Epidermal melanocyte (primary cell): ENCODE measurements around the gene LCE3B.
"Not testable (repeated sequence)": the region's sequence is repeated elsewhere in the genome, so short reads cannot be mapped to it uniquely, and the experiment has no call there.

Experiments
- DNase-seq: peaks from one replicate; pipeline ENCODE4 v3.0.0; 2011; ENCODE audit warnings: low spot score; ENCODE audit not compliant: insufficient read length

Gene LCE3B

GRCh38 chr1:152613511-152613910 lies at the start of gene LCE3B:
Gene LCE3B (plus strand): TSS chr1:152613811. CDS start chr1:152613811, 0 bp downstream.
- no peak for DNase-seq

- DNase-seq = no peak
Observed at GRCh38 chr1:152565115-152565514, 48.5 kb upstream of the LCE3B start.

DNA sequence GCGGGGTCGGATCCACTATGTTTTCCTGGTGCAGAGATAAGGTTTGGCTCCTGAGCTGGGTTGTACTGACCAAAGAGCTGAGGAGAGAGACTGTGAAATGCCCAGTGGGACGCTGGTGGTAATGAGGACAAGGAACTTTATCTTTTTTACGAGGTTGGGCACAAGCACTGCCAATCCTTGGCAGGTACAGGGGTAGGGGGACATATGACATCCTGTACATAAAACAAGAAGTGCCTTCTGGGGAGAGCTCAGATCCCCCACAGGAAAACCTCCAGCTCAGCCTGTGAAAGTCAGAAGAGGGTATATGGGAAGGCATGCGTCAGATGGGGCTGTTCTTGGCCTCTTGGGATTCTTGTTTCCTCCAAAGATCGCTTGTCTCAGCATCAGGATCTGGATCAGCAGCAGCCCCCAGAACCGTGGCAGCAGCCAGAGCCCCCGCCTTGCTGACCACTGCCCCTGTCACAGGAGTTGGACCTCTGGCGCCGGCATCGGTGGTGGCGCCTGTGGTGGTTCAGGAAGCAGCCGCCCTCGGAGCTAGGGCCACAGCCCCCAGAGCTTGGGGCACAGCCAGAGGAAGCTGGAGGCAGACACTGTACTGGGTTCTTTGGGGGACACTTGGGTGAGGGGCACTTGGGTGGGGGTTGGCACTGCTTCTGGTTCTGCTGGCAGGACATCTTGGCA lies 47.9 kb upstream of the LCE3B start:
- DNase-seq = no peak

DNA sequence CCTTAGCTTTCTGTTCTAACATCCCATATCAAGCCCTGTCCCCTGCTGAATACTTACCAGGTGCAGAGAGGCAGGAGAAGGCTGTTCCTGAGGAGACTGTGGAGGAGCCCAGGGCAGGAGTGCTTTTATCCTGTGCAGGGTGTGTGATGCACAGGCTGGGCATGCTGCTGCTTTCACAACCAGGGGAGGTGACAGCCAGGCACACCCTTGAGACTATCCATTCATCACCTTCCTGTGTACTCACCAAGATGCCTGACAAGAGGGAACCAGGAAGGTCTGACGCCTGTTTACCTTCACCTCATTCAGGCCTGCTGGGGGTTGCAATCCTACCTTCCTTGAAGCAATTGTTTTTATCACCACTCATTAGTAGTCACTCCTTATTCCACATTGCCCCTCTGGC lies 46.9 kb upstream of the LCE3B start, which contains the start of gene LCE3E:
TSS of gene LCE3E (minus strand) at position 100 of the 400 bp plus-strand sequence. CDS start 572 bp downstream, outside the sequence.
- DNase-seq = no peak

- DNase-seq = no peak
Observed at GRCh38 chr1:152577168-152577567, 36.4 kb upstream of the LCE3B start.

GRCh38 chr1:152579526-152579925 lies 34.1 kb upstream of the LCE3B start:
- not testable (repeated sequence) for DNase-seq

DNA sequence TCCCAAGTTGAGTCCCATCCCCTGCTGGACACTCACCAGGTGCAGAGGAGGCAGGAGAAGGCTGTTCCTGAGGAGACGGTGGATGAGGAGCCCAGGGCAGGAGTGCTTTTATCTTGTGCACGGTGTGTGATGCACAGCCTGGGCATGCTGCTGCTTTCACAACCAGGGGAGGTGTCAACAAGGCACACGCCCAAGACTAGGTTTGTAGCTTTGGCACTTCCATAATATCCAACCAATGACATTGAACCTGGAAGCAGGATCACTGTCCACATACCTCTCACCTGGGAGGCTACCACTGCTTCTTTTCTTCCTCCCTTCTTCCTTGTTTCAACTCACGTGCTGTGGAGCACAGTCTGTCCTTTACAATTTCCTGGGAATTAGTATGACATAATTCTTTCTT lies 33.2 kb upstream of the LCE3B start, which contains the start of gene LCE3D:
TSS of gene LCE3D (minus strand) at position 84 of the 400 bp plus-strand sequence. CDS start 580 bp downstream, outside the sequence.
- DNase-seq = no peak

DNA sequence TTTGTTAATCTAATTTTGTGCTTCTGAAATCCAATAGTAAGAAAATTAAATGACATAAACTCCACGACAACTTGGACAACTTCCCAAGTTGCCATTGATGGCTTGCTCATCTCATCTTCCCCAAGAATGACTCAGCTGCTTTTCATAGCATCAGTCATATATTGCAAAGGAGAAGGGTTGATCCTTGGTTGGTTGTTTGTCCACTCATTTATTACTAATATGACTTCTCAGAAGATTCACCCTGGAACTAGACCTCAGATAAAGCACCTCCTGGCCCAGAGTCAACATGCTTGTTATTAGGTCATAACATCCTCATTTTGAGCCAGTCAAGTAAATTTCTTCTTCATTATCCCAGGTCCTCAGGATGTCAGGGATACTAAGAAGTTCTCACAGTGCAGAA lies 31.0 kb upstream of the LCE3B start:
- no peak for DNase-seq

DNA sequence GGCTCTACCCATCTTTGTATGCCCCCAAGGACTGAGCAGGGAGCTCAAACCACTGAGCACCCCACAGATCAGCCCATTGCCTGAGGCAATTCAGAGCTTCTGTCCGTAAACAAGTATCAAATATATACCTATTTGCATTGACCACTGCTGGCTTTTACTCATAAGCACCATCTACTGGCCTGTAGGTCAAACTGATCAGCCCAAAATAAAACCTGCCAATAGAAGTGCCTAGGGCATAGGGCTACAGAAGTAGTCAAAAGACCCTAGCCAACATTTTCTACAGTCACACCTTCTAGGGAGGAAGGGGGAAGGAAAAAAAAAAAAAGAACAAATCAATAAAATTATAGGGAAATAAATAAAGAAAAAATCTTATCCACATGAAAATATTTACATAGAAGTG lies 28.0 kb upstream of the LCE3B start:
- DNase-seq = no peak

DNA sequence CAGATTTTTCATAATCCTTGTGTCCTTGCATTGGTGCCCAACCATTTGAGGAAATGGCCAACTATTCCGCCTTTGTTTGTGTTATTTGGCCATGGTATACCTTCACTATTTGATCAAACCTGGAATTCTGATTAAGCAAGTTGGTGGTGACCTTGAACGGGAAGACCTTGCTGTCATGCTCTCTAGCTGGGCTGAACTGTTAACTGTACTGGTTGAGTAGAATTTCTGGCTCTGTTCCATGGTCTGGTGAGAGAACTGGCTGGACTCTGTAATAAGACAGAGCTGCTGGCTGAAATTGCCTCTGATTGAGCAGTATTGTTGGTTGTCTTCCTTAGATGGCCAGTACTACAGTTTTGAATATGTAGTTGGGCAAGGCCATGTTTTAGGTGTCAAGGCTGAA lies 16.6 kb upstream of the LCE3B start:
- DNase-seq = no peak

- no peak for DNase-seq
Observed at GRCh38 chr1:152599934-152600333, 13.7 kb upstream of the LCE3B start, which contains the start of gene LCE3C. Gene LCE3C (plus strand): TSS chr1:152600234. CDS start chr1:152600732, 498 bp downstream.

- no peak for DNase-seq
Observed at GRCh38 chr1:152621993-152622392, 8.4 kb downstream of the LCE3B start.

- no peak for DNase-seq
Observed at GRCh38 chr1:152622803-152623202, 9.2 kb downstream of the LCE3B start, which contains the start of gene LCE3A. Gene LCE3A (minus strand): TSS chr1:152623103. CDS start chr1:152623103, 0 bp downstream.

DNA sequence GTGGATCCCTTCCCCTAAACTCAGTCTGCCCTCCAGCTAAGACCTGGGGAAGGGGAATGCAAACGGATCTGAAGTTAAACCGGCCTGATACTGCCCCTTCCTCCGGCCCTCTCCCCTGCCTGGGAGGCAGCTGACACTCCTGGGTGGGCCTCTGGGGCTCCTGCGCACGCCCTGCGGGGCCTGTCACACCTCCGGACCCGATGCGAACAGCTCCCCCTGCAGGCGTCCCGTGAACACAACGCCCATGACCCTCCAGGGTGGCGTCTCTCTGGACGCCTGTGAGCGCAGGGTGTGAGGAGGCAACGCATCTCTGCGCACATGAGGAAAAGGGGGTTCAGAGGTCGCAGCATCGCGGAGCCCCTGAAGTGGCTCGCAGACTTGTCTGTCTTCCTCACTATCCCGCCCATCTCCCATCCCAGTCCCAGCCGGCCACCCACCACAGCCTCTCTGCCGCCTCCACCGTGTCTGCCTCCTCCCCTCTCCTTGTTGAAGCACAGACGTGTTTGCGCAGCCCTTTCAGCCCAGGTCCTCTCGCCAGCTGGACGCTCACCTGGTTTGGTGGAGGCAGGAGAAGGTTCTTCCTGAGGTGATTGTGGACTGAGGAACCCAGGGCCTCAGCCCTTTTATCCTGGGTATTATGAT lies 9.7 kb downstream of the LCE3B start:
- DNase-seq = no peak

DNA sequence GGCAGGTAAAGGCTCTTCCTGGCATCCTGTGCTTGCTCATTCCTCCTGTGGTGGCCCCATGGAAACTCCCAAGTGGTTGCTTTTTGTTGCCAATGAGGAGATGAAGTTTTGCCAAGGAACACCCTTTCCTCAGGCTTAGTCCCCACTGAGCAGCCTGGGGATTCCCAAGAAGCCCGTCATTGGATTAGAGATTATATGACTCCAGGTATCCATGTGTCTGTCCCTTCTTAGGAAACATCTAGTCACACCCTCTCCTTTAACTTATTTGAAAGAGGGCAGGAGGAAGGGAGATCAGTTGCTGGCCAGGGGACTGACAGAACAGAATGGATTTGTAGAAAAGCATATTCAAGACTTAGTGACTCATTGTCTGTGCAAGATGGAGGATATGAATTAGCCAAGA lies 13.1 kb downstream of the LCE3B start:
- no peak for DNase-seq

- no peak for DNase-seq
Observed at GRCh38 chr1:152630596-152630995, 17.0 kb downstream of the LCE3B start.

DNA sequence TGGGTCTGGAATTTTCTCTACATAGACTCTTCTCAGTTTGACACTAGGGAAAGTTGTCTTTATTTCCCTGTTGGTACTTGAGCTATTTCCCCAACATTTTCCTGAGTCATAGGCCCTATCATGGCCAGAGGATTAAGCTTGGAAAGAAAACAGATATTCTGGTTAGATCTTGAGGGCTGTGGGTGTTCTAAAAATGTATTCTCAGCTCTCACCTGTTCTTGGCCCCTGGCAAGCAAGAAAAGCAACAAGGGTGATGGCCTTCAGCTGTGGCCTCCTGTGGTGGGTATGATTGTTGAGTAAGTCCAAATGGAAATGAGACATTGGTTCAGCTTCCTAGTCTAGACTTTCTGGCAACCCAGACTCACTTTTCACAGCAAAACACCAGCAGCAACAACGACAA lies 26.7 kb downstream of the LCE3B start:
- DNase-seq = no peak

- no peak for DNase-seq
Observed at GRCh38 chr1:152643945-152644344, 30.3 kb downstream of the LCE3B start.

DNA sequence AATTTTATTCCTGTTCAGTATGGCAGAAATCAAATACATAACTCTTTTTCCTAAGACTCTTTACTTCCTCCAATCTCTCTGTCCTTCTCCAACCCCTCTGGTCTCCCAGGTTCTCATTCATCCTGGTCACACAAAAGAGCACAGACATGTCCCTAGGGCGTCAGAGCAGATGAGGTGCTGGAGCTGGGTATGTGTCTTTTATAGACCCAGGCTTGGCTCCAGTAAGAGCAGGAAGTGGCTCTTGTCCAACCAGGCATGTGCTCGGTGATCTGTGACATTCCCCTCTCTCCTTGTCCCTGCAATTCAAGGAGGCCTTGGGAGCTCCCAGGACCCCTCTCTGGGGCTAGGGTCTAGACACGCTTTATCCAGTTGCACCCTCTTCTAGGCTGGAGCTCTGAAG lies 31.5 kb downstream of the LCE3B start:
- no peak for DNase-seq

GRCh38 chr1:152646656-152647055 lies 33.0 kb downstream of the LCE3B start:
- DNase-seq = no peak

DNA sequence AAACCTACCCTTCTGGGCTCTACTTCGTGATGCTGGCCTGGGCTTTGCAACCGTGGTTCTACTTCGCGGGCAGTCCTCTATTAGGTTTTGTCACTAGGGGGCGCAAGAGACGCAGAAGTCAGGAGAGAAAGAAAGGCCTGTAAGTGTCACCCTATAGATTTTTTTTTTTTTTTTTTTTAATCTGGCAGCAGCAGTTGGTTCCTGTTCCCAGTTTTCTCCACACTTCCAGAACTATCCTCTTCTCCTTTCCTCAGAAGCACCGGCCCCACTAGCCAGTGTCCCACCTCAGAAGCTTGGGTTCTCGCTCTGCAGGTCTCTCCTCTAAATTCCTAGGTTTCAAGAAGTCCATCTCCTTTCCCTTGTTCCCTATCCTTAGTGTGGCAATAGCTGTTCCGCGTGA lies 40.5 kb downstream of the LCE3B start:
- no peak for DNase-seq

DNA sequence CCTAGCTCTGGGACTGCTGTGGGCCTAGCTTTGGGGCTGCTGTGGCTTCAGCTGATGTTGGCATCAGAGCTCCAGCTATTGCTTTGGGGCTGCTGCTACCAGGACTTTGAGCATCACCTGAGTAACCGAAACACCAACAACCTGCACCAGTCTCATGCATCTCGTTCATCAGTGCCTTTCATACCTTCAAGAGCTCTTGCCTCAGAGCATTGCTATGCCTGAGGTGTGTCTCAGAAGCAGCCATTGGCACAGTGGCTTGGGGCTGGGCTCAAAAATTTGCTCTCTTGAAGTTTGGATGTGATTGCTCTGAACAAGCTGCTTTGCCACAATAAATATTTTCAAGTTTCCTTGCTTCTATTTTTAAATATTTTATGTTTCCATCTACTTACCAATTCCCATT lies 42.8 kb downstream of the LCE3B start:
- DNase-seq = no peak

- no peak for DNase-seq
Observed at GRCh38 chr1:152657677-152658076, 44.1 kb downstream of the LCE3B start.
